Dermis blood vessel endothelial cell (primary cell): ENCODE results near the gene RBL2. TPM values are rescaled to one million over a fixed set of nuclear protein-coding genes. Genes with fewer than 3 reads are reported as not detected.

Experiments used
- total RNA-seq: library from RNA; depleted of rRNA; stranded (reverse); fragments of >200 nt; gene quantifications from 2 replicates; pipeline ENCODE4 v1.2.3, GENCODE V29; 2014

RBL2 gene
- total RNA-seq, 1 donor from 2014 or later, result 60.9 TPM

Other genes with a start within 250 kb of the RBL2 start
- 49.0 and 56.4 TPM in 2 replicates for gene AKTIP, start 68.7 kb downstream of the RBL2 start, total RNA-seq